WTC11 (cell line): Measurements from ENCODE around the gene GOLT1B. TPM values are rescaled to one million over a fixed set of nuclear protein-coding genes. Genes with fewer than 3 reads are reported as not detected.

Experiments used
- ATAC-seq: fragments of 200-7000 bp; cut with Tn5 transposase; 2 replicates; pipeline ENCODE4 v1.10.0; 2021; ENCODE audit warnings: mild to moderate bottlenecking, moderate library complexity
- CTCF ChIA-PET: fragments of 300-600 bp; sonication (Branson Sonifier 250); formaldehyde crosslinking; loops from one replicate; lab custom pipeline; 2021; ENCODE audit warnings: antibody characterized with exemption; lab: Charles Lee
- POLR2A ChIA-PET: fragments of 350-600 bp; sonication (Branson Sonifier 250); formaldehyde crosslinking; loops from one replicate; lab custom pipeline; 2021; ENCODE audit warnings: antibody characterized with exemption; lab: Charles Lee
- DNase-seq: peaks from one replicate; pipeline ENCODE4 v3.0.0; 2021; ENCODE audit warnings: low spot score
- H3K27ac Mint-ChIP-seq: 2 replicates; pipeline ENCODE4 v1.8.0; 2021; ENCODE audit warnings: mixed read lengths
- H3K27me3 Mint-ChIP-seq: 2 replicates; pipeline ENCODE4 v1.8.0; 2021; ENCODE audit warnings: low read depth, mild to moderate bottlenecking, moderate library complexity, mixed read lengths
- H3K36me3 Mint-ChIP-seq: 2 replicates; pipeline ENCODE4 v1.8.0; 2021; ENCODE audit warnings: mixed read lengths
- H3K4me1 Mint-ChIP-seq: 2 replicates; pipeline ENCODE4 v1.8.0; 2022; ENCODE audit warnings: mixed read lengths
- H3K4me3 Mint-ChIP-seq: 2 replicates; pipeline ENCODE4 v1.8.0; 2021; ENCODE audit warnings: mild to moderate bottlenecking, moderate library complexity, mixed read lengths
- H3K9me3 Mint-ChIP-seq: 2 replicates; pipeline ENCODE4 v1.8.0; 2021; ENCODE audit warnings: mixed read lengths
- CBFB ChIP-seq: sonication (generic); formaldehyde crosslinking; IDR thresholded peaks from 2 replicates; pipeline ENCODE4 v1.8.1; 2022; ENCODE audit warnings: mild to moderate bottlenecking, low read depth, missing genetic modification reagents
- CREB1 ChIP-seq: sonication (generic); formaldehyde crosslinking; IDR thresholded peaks from 2 replicates; pipeline ENCODE4 v1.8.0; 2023; ENCODE audit warnings: mild to moderate bottlenecking, missing genetic modification reagents
- ELF4 ChIP-seq: sonication (generic); formaldehyde crosslinking; IDR thresholded peaks from 2 replicates; pipeline ENCODE4 v1.8.1; 2022; ENCODE audit warnings: low read depth, mild to moderate bottlenecking, moderate library complexity, missing genetic modification reagents
- FOXK1 ChIP-seq: sonication (generic); formaldehyde crosslinking; IDR thresholded peaks from 2 replicates; pipeline ENCODE4 v1.8.0; 2022; ENCODE audit warnings: mild to moderate bottlenecking, moderate library complexity, missing genetic modification reagents
- GRHL2 ChIP-seq: fragments of 250-450 bp; sonication (Bioruptor Pico); IDR thresholded peaks from 2 replicates; pipeline ENCODE4 v1.8.0; 2022; ENCODE audit warnings: mild to moderate bottlenecking, moderate library complexity; ENCODE audit not compliant: insufficient replicate concordance, severe bottlenecking
- JAZF1 ChIP-seq: fragments of 250-450 bp; sonication (Bioruptor Pico); IDR thresholded peaks from 2 replicates; pipeline ENCODE4 v1.9.0; 2021; ENCODE audit warnings: moderate library complexity, mild to moderate bottlenecking, inconsistent platforms
- JUN ChIP-seq: sonication (generic); formaldehyde crosslinking; IDR thresholded peaks from 2 replicates; pipeline ENCODE4 v1.8.0; 2023; ENCODE audit warnings: mild to moderate bottlenecking, missing genetic modification reagents
- KAT7 ChIP-seq: sonication (generic); formaldehyde crosslinking; IDR thresholded peaks from 2 replicates; pipeline ENCODE4 v1.8.1; 2023; ENCODE audit warnings: missing genetic modification reagents, mild to moderate bottlenecking, borderline replicate concordance
- NFYB ChIP-seq: sonication (generic); formaldehyde crosslinking; conservative IDR thresholded peaks from 2 replicates; pipeline ENCODE4 v1.8.0; 2022; ENCODE audit warnings: low read depth, missing genetic modification reagents
- NR1H2 ChIP-seq: sonication (generic); formaldehyde crosslinking; IDR thresholded peaks from 2 replicates; pipeline ENCODE4 v1.9.0; 2021; ENCODE audit warnings: mild to moderate bottlenecking, moderate library complexity, missing genetic modification reagents
- PRRX2 ChIP-seq: fragments of 250-450 bp; sonication (Bioruptor Pico); IDR thresholded peaks from 2 replicates; pipeline ENCODE4 v1.8.0; 2021; ENCODE audit warnings: mild to moderate bottlenecking
- ZNF396 ChIP-seq: fragments of 250-450 bp; sonication (Bioruptor Pico); IDR thresholded peaks from 2 replicates; pipeline ENCODE4 v1.8.0; 2021; ENCODE audit warnings: mild to moderate bottlenecking, moderate library complexity, borderline replicate concordance
- total RNA-seq: library from RNA; stranded (reverse); gene quantifications from 3 replicates; pipeline ENCODE4 v1.2.3, GENCODE V29; 2021
- TF ChIP-seq, protein P1 (sequence below): sonication (generic); formaldehyde crosslinking; conservative IDR thresholded peaks from 2 replicates; pipeline ENCODE4 v1.8.1; 2023; ENCODE audit warnings: mild to moderate bottlenecking, low read depth, missing genetic modification reagents, moderate library complexity
- TF ChIP-seq, protein P2 (sequence below): sonication (generic); formaldehyde crosslinking; IDR thresholded peaks from 2 replicates; pipeline ENCODE4 v1.8.1; 2023; ENCODE audit warnings: mild to moderate bottlenecking, missing genetic modification reagents, moderate library complexity
- TF ChIP-seq, protein P3 (sequence below): fragments of 250-450 bp; sonication (Bioruptor Pico); IDR thresholded peaks from 2 replicates; pipeline ENCODE4 v1.9.0; 2021; ENCODE audit warnings: moderate library complexity, mild to moderate bottlenecking, inconsistent platforms, borderline replicate concordance
- TF ChIP-seq, protein P4 (sequence below): sonication (generic); formaldehyde crosslinking; IDR thresholded peaks from 2 replicates; pipeline ENCODE4 v1.8.0; 2022; ENCODE audit warnings: mild to moderate bottlenecking, missing genetic modification reagents
- TF ChIP-seq, protein P5 (sequence below): fragments of 250-450 bp; sonication (Bioruptor Pico); conservative IDR thresholded peaks from 2 replicates; pipeline ENCODE4 v1.9.0; 2021; ENCODE audit warnings: mild to moderate bottlenecking
- TF ChIP-seq, protein P6 (sequence below): sonication (generic); formaldehyde crosslinking; IDR thresholded peaks from 2 replicates; pipeline ENCODE4 v1.8.1; 2023; ENCODE audit warnings: mild to moderate bottlenecking, missing genetic modification reagents, borderline replicate concordance
- TF ChIP-seq, protein P7 (sequence below): fragments of 250-450 bp; sonication (Bioruptor Pico); IDR thresholded peaks from 2 replicates; pipeline ENCODE4 v1.9.0; 2021; ENCODE audit warnings: mild to moderate bottlenecking
- TF ChIP-seq, protein P8 (sequence below): sonication (generic); formaldehyde crosslinking; IDR thresholded peaks from 2 replicates; pipeline ENCODE4 v1.8.0; 2022; ENCODE audit warnings: mild to moderate bottlenecking, missing genetic modification reagents

Gene GOLT1B
- total RNA-seq, 1 experiment from 2014 or later: 39.7 TPM

DNA sequence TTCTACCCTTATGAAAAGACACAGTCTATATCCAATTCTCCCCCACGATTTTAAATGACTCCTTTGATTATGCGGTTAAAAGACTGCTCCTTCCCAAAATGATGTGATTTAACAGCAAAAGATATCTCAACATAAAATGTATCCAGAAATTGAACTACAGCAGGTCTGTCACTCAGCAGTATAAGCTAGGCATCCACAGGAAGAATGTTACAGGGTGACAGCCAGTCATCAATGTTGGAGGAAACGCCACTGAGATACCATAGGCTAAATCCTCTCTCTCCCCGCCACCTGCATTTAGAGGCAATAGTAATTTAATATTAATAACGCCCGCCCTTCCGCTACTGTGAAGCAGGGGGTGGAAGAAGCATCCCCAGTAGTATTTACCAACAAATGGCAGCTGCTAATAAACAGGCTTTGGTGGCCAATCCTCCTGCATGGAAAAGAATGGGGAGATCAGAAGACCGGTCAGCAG lies 767 bp upstream of the GOLT1B start (continued):
- TF ChIP-seq, protein P1, sequence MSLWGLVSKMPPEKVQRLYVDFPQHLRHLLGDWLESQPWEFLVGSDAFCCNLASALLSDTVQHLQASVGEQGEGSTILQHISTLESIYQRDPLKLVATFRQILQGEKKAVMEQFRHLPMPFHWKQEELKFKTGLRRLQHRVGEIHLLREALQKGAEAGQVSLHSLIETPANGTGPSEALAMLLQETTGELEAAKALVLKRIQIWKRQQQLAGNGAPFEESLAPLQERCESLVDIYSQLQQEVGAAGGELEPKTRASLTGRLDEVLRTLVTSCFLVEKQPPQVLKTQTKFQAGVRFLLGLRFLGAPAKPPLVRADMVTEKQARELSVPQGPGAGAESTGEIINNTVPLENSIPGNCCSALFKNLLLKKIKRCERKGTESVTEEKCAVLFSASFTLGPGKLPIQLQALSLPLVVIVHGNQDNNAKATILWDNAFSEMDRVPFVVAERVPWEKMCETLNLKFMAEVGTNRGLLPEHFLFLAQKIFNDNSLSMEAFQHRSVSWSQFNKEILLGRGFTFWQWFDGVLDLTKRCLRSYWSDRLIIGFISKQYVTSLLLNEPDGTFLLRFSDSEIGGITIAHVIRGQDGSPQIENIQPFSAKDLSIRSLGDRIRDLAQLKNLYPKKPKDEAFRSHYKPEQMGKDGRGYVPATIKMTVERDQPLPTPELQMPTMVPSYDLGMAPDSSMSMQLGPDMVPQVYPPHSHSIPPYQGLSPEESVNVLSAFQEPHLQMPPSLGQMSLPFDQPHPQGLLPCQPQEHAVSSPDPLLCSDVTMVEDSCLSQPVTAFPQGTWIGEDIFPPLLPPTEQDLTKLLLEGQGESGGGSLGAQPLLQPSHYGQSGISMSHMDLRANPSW: no peak
- TF ChIP-seq ZNF396 (CRISPR knock-in tag) (no peak), CBFB (CRISPR knock-in tag) (no peak), PRRX2 (no peak), NFYB (no peak), CREB1 (CRISPR knock-in tag) (no peak)
- TF ChIP-seq, protein P2, sequence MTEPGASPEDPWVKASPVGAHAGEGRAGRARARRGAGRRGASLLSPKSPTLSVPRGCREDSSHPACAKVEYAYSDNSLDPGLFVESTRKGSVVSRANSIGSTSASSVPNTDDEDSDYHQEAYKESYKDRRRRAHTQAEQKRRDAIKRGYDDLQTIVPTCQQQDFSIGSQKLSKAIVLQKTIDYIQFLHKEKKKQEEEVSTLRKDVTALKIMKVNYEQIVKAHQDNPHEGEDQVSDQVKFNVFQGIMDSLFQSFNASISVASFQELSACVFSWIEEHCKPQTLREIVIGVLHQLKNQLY: no peak
- TF ChIP-seq, protein P3, sequence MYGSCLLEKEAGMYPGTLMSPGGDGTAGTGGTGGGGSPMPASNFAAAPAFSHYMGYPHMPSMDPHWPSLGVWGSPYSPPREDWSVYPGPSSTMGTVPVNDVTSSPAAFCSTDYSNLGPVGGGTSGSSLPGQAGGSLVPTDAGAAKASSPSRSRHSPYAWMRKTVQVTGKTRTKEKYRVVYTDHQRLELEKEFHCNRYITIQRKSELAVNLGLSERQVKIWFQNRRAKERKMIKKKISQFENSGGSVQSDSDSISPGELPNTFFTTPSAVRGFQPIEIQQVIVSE (CRISPR knock-in tag): no peak
- TF ChIP-seq, protein P4, sequence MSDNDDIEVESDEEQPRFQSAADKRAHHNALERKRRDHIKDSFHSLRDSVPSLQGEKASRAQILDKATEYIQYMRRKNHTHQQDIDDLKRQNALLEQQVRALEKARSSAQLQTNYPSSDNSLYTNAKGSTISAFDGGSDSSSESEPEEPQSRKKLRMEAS: no peak

DNA sequence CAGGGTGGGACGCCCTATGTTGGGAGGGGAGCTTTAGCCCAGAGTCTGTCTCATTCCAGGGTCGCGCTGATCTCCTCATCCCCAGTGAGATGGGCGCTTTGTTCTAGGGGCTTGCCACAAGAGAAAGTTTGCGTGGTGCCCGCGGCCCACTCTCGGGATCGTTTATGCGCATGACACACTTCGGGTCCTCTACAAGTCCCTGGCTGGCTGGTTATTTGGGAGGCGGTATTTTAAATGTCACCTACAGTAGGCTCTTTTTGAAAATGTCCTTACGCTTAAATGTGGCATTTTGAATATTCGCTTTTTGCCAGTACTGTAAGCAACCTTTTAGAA lies 541 bp downstream of the GOLT1B start:
- ChIA-PET CTCF (interaction anchor here (1.0 to 1.4 kb wide), 2 partner anchors 15 to 25 kb away, joined by 3 read pairs; no protein-coding TSS in a partner anchor), POLR2A (interaction anchor here (0.6 to 1.4 kb wide), 6 partner anchors 10 to 179 kb away, joined by 3 to 11 read pairs (median 6); partner anchors contain the start of genes LDHB and PYROXD1)
- ATAC-seq (no peak), DNase-seq (no peak)
- Mint-ChIP-seq H3K27ac (no peak overlapping the region), H3K4me1 (peaks cover 14% of the 10 kb centered on the region), H3K4me3 (no peak overlapping the region), H3K36me3 (peaks cover 7% of the 10 kb centered on the region; the same call in 1 of the 2 replicates), H3K9me3 (no peaks in the 10 kb centered on the region), H3K27me3 (no peaks in the 10 kb centered on the region)
- TF ChIP-seq, protein P5, sequence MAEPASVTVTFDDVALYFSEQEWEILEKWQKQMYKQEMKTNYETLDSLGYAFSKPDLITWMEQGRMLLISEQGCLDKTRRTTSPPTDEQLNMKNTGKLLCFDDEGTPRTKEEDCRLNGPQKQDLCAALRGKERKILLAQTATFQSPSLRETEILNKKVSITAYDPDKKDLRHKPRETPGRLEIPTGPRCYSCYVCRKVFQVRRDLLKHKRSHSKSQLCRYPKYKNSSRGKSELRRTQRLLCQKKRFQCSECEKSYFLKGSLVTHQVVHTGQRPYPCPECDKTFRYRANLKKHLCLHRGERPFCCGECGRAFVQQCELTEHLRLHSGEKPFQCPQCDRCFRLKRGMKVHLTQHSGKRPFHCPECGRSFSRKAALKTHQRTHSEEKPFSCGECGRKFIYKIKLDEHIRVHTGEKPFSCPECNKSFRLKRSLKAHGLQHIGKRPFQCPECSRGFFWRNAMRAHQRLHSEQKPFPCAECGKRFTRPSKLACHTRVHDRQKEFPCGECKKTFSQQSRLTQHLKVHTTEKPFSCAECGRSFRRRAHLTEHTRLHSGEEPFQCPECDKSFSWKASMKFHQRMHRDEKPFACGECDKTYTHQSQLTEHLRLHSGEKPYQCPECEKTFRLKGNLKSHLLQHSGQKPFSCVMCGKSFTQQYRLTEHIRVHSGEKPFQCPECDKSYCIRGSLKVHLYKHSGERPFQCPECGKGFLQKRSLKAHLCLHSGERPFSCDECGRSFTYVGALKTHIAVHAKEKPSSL (CRISPR knock-in tag): no peak
- TF ChIP-seq GRHL2 (CRISPR knock-in tag): no peak
- TF ChIP-seq, protein P6, sequence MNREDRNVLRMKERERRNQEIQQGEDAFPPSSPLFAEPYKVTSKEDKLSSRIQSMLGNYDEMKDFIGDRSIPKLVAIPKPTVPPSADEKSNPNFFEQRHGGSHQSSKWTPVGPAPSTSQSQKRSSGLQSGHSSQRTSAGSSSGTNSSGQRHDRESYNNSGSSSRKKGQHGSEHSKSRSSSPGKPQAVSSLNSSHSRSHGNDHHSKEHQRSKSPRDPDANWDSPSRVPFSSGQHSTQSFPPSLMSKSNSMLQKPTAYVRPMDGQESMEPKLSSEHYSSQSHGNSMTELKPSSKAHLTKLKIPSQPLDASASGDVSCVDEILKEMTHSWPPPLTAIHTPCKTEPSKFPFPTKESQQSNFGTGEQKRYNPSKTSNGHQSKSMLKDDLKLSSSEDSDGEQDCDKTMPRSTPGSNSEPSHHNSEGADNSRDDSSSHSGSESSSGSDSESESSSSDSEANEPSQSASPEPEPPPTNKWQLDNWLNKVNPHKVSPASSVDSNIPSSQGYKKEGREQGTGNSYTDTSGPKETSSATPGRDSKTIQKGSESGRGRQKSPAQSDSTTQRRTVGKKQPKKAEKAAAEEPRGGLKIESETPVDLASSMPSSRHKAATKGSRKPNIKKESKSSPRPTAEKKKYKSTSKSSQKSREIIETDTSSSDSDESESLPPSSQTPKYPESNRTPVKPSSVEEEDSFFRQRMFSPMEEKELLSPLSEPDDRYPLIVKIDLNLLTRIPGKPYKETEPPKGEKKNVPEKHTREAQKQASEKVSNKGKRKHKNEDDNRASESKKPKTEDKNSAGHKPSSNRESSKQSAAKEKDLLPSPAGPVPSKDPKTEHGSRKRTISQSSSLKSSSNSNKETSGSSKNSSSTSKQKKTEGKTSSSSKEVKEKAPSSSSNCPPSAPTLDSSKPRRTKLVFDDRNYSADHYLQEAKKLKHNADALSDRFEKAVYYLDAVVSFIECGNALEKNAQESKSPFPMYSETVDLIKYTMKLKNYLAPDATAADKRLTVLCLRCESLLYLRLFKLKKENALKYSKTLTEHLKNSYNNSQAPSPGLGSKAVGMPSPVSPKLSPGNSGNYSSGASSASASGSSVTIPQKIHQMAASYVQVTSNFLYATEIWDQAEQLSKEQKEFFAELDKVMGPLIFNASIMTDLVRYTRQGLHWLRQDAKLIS (CRISPR knock-in tag): no peak
- TF ChIP-seq FOXK1 (CRISPR knock-in tag): no peak
- TF ChIP-seq JUN (CRISPR knock-in tag): no peak
- TF ChIP-seq, protein P7, sequence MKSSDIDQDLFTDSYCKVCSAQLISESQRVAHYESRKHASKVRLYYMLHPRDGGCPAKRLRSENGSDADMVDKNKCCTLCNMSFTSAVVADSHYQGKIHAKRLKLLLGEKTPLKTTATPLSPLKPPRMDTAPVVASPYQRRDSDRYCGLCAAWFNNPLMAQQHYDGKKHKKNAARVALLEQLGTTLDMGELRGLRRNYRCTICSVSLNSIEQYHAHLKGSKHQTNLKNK (CRISPR knock-in tag): no peak
- TF ChIP-seq NR1H2 (CRISPR knock-in tag): no peak
- TF ChIP-seq, protein P8, sequence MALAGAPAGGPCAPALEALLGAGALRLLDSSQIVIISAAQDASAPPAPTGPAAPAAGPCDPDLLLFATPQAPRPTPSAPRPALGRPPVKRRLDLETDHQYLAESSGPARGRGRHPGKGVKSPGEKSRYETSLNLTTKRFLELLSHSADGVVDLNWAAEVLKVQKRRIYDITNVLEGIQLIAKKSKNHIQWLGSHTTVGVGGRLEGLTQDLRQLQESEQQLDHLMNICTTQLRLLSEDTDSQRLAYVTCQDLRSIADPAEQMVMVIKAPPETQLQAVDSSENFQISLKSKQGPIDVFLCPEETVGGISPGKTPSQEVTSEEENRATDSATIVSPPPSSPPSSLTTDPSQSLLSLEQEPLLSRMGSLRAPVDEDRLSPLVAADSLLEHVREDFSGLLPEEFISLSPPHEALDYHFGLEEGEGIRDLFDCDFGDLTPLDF (CRISPR knock-in tag): no peak
- no peak for TF ChIP-seq JAZF1
- TF ChIP-seq ELF4 (CRISPR knock-in tag): no peak
- TF ChIP-seq KAT7 (CRISPR knock-in tag): no peak
